HG03175 (cell line): Measurements from ENCODE around the gene STRIT1.

Source experiments
- ATAC-seq: cut with Tn5 transposase; IDR thresholded peaks from one replicate; pipeline ENCODE4 v1.9.1; 2021; ENCODE audit warnings: mild to moderate bottlenecking, moderate library complexity; ENCODE audit not compliant: unreplicated experiment

The STRIT1 gene

DNA sequence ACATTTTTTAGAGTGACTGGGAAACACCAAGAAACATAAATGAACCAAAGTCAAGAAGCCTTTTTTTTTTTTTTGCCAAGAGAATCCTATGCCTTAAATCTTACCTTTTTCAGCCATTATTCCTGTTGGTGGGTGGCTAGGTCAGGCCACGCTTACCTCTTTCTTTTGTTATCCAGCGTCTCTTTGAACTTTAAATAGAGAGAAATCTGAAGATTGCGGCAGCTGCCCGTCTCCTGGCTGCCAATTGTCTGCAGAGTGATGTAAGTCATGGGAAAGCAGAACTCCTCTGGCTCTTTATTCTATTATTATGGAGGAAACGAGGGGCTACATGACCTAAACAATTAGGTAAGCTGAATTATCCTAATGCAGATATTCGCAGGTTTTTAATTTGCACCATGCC lies at the start of gene STRIT1:
Gene STRIT1 (minus strand): TSS at position 168 of the 400 bp plus-strand sequence.
- no peak for ATAC-seq

DNA sequence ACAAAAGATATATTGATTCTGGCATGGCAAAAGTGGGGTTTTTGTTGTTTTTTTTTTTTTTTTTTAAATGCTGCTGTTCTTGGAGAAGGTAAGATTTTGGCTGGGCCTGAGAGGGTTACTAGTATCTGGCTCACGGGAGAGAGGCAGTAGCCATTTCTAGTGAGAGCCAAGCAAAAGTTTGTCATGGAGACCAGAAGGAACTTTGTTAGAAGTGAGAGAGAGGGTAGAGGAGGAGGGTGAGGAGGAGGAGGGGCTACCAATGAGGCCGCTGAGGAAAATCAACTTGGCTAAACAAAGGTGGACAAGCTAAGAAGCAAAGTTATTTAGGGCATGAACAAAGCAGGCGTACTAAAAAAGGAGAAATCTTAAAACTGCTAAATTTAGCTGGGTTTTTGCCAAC lies 48.9 kb upstream of the STRIT1 start:
- no peak for ATAC-seq

DNA sequence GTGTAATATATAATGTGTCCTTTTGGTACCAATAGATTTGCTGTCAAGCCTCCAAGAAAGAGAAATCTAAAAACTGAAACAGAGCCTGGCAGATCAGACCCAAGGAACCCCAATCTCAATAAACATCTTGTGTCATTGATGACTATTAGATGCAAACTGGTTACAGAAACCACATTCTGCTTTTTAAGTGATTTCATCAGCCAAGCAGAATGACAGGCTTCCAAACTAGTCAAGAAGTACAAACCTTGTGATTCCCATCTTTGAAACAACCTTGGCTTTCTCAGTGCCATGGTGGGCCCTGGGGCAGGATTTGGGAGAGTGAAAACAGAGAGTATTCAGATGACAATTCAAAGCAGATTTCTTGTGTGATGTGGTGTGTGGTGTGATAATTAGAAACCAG lies 45.6 kb upstream of the STRIT1 start:
- no peak for ATAC-seq

DNA sequence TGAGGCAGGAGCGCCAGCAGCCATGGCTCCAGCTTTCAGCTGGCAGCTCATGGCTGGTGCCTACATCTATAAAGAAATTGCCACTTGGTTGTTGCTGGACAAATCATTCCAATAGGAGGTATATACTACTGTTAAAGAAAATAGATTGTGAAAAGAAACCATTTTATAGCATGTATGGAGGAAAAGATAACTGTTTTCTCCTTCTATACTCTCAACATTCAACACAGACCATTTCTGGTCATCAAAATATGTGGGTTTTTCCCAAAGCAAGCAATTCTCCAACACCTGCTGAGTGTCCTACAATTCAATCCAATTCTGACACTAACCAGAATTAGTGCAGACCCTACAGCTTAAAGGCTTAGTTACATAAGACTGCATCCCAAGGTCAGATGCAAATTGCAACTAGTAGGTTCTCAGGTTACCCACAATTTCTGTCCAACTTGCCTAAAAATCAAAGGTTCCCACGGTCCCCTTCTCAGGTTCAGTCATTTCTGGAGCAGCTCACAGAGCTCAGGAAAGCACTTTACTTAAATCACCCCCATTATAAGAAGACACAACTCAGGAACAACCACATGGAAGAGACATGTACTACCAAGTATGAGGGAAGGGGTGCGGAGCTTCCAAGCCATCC lies 42.4 kb upstream of the STRIT1 start:
- no peak for ATAC-seq

DNA sequence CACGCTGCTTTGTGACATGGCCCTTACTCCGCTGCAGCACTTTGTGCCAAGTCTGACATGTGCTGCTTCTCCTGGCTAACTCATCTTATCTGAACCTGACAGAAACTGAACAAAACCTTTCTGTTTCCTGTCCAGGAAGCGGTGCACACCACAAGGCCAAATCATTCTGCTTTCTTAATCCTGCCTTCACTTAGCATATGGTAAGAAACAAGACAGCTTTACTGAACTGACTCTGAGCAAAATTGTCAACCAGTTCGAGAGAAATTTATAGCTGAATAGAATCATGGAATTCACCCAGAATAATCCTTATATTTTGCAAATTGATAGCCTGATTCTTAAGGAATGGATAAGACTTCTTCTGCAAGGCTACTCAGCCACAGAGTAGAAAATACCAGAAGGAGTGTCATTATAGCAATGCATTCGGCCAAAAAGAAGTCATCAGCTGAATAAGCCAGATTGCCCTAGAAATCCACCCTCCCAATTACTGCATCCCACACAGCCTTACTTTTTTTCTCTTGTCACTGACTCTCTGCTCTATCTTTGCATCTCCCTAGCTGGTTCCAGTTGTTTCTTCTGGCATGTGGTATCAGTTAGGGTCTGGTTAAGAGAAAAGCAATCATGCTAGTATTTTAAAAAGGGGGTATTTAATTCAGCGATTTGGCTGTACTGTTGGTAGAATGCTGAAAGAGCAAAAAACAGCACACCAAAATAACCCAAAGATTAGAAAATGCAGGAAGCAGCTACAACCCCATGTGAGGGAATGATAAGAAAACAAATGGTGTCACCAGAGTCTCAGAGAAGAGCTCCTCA lies 41.6 kb upstream of the STRIT1 start:
- peak; percentile 88 for ATAC-seq

DNA sequence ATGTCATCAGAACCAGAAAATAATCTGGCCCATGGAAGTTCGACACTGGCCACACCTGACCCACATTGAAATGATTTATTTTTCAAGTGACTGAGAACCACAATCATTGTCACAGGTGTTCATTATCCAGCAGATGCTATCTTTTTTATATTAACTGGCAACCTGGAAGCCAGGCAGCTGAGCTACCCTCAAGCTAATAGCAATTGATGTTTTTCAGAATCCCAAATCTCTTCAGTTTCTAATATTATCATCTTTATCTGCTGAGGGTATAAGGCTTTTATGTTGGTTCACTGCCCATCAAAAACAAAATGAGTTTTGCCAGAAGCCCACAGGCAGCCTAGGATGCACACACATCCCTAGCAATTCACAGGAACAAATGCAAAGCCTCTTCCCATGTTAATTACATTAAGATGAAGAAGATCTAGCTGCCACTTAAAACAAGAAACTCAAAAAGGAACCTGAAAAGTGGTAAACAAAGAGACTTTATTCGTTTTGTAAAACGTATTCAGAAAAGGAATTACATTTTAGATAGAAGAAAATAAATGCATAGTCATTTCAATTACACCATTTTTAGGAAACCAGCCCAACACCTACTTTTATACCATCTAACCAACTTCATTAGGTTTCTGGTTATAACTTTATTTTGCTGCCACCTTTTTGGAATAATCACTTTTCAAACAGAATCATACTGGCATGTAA lies 40.9 kb upstream of the STRIT1 start:
- ATAC-seq = no peak

DNA sequence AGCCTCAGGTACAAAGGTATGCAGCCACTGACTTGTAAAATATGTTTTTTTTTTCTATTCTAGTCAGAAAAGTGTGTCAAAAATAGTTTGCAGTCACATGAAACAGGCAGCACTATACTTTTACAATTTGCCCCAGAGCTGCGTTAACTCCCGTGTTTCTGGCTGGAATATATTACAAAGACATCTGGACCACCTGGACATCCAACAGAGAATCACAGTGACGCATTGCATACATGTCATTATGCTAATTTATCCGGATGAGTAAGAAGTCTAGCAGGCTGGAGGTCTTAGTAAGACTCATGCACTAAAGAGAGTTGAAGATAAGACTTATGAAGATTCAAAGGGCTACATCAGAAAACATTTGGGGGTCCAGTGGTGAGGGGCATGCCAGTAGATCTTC lies 39.2 kb upstream of the STRIT1 start:
- ATAC-seq = no peak

DNA sequence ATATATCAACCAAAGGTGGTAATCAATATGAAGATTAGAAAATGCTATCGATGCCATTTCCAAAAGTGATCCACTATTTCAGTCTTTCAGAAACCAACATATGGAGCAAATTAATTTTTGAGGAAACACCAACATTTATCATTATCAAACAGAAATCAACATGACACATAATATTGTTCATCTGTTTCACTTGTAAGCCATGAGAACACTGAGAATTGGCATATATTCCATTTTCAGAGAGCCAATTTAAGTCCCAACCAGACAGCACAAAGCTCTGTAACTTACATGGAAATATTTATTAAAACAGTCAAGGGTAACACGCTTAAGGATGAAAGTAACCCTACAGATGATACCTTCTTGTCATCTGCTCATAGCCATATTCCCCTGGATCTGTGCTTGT lies 37.6 kb upstream of the STRIT1 start:
- no peak for ATAC-seq

DNA sequence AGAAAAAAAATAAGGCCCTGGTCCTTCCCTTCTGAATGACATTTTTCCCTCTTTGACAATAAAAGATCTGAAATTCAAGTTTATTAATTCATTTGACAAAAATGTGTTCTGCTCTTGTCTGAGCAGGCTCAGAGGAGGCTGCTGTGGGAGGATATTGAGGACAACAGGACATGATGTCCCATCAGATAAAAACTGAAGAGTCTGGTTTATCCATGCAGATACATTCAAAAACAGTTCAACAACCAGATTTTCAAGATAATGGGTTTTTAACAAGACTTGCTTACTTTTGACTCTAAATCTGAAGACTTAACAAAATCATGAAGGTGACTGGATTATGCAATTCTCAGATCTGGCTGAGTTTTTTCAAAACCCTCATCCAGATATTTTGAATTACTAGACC lies 36.9 kb upstream of the STRIT1 start:
- ATAC-seq = no peak

DNA sequence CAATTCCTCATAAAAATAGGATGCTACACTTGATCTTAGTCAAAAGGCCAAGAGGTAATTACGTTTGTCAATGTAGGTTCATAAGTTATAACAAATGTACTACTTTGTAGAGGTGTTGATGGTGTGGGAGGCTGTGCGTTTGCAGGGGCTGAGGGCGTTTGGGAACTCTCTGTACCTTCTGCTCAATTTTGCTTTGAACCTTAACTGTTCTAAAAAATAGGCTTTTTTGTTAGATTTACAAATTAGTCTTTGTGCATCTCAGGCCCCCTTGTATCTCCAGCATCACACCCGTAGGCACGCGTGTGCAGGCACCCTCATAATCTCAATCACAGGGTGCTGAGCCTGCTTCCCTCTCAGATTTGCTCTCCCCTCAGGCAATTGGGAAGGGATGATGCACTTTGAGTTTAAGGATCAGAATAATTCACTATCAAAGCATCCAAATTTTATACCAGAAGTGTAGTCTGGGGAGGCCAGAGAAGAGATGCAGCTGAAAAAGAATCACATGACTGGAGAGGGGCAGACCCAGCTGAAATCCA lies 36.1 kb upstream of the STRIT1 start:
- no peak for ATAC-seq

DNA sequence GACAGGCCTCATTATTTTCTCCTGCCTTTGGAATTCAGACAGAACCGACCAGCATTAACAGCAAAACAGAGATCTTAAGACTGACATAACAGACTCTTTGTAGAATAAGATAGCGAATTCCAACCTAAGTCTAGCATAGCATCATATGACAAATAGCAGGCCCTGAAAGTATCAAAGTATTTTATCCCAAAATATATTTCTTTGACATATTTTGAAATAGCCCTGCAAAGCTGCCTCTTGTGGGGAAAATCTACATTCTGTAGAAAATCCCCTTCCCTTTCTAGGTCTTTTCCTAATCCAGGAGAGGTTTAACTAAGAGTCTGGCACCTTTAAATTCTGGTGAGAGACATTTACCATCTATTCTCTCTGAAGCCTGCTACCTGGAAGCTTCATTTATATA lies 34.4 kb upstream of the STRIT1 start:
- no peak for ATAC-seq

DNA sequence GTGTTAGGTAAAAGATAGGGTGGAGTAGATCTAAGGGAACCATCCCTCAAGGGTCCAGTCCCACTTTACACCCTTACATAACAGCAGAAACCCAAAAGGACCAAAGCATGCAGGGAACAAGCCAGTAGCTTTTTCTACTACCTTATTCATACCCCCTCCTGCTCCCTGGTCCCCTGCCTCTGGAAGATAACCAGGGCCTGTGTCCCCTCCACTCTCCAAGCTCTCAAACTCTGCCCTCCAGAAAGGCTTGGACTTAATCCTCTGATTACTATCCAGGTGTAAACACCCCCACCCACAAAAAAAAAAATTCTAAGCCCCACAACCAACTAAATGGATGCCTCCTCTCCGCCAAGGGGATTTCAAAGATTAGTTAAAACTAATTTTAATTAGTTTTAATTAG lies 33.9 kb upstream of the STRIT1 start:
- ATAC-seq = no peak

DNA sequence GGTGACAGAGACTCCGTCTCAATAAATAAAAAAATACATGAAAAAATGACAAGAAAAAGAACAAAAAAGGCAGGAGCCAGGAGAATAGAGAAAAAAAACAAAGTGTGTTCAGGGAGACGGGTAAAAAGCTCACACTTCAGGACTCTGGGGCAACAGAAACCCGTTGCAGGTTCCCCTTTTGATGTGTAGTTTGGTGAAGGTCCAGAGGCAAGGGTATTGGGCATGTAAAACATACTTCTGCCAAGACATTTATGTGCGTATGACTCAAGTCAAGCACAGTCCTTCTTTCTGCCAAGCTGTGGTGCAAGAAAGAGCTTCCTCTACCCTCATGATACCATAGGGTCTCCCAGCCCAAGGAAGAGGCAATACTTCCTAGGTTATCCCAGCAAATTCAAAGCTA lies 33.4 kb upstream of the STRIT1 start:
- no peak for ATAC-seq

DNA sequence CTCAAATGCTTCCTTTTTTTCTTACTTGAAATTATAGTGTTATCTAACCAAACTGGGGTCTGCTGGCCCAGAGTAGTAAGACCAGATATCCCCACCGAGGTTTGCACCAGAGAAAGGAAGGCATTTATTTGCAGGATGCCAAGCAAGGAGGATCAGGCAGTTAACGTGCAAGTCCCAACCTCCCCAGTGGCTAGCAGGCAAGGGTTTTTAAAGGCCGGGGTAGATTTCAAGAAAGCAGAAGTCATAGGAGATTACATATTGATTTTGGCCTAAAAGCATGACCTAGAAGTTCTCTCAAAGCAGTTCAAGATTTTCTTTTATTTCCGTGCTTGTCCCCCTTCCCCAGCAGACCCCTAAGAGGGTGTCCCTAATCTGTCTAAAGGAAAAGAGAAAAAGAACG lies 32.8 kb upstream of the STRIT1 start:
- ATAC-seq = no peak

DNA sequence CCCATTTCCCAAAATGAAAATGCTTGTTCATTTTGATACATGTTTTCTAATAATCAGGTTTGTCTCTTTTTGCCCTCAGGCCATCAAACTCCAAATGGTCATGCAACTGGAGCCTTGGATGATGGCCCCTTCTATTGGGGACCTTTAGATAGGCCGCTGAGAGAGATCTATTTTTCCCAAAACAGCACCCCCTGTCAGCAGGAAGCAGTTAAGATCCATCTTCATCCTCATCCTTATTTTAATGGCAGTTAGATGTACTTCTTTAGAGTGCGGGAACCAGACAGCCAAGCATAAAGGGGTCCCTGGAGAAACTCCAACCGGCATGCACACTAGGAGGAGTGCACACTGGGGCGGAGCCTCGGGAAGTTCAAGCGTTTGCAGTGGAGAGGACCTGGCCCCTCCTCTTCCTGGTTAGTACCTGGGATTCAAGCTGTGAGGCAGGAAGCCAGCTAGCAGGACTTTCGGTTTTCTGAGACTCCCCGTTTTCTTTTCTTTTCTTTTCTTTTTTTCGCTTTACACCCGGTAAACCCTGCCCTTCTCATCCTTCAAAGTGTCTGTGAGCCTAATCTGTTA lies 31.9 kb upstream of the STRIT1 start:
- ATAC-seq = no peak

DNA sequence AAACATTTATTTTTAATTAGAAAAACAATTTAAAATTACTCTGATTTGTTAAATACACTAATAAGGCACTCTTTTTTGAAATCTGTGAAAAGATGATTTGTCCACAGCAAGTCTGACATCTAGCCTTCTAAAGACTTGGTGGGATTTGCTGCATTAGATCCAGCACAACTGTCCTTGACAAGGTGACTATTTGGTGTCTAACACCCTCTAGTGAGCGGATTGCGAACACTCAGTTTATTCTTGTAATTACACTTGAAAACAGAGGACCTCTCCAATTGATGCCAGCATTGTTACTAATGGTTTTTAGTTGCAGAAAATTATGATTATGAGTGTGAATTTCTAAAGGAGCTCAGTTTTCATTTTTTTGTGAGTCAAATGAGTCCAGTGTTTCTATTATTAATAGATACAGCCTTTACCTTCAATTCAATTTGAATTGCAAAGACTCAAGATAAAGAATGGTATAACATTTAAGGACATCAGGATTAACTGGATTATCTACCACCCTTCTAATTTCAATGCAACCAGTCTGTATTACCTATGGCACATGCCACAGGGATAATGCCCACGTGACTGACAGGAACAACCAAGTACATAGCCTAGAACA lies 29.7 kb upstream of the STRIT1 start:
- ATAC-seq = peak; percentile 84

DNA sequence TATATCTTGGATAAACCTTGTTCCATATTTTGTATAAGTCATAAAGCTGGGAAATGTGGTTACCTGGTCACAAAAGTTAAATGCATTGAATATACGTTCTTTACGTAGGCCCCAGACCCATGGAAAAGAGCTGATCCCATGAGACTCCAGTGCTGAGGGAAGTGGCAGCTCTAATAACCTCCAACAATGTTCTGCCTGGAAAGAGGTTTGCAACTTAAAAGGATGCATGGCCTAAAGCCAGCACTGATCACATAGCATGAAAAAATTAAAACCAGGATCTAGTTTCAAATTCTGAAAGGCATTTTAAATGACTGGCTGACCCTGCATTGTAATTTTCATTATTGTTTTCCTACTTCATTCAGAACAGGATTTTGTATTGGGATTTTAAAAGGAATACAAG lies 27.9 kb upstream of the STRIT1 start:
- no peak for ATAC-seq

DNA sequence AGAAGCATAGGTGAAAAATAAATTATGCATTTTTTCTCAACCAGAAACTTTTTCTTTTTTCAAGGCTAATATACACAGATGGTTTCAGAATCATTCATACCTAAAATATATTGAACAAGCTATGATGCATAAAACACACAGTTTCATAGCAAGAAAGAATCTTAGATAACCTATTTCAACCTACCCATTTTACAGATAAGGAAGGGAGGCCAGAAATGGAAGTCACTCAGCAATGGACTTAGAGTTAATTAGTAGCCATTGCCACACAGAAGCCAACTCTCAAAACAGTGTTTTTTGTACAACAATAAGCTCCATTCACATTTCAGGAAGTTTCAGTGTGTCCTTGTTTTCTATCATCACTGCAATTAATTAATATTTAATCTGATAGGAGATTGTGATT lies 27.5 kb upstream of the STRIT1 start:
- no peak for ATAC-seq

DNA sequence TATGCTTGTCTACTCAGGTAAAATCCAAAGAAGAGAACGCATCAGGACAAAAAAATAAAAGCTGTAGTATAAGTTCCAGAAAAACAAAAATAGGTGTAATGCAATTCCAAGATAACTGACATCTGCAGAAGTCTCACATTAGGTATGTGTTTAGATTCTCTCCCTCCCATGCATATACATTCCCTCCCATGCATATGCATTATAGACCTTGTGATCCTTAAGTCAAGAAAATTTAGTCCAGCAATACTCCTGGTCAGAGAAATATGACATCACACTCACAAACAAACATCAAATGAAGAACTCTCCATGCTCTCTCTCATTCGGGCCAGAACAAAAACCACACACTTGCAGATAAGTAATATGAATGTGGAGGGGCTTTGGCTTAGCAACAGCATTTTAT lies 25.3 kb upstream of the STRIT1 start:
- ATAC-seq = no peak

DNA sequence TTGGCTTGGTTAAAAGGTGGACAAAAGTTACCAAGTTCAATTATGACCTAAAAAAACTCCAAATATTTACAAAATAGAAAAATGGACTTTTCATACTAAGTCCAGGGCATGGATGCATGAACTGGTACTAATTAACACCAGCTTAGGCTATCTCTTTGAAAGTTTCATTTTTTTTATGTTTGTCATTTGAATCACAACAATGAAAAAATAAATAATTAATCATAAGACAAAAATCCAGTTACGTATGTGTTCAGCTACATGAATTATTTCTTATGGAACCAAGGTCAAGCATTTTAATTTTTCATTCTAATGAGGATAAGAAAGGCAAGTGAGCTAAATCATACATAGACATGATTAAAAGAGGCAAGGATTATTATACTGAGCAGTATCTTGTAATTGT lies 23.7 kb upstream of the STRIT1 start:
- no peak for ATAC-seq

DNA sequence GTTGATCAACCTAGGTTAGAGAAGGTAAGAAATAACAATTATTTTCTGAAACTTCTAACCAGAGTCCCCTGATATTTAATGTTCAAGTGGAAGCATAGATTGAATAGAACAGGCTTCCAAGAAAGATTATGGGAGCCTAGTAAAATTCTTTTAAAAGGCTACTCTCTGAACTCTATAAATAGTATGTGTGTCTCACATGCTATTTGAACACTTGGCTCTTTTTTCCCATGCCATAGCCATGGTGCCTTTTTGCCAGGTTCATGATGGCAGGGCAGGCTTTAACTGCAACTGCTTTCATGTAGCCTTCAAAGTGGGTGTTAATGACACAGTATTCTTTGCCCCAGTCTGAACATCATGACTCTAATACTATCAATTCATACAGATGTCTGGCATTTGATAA lies 22.9 kb upstream of the STRIT1 start:
- ATAC-seq = no peak
